AG08396 (cell line): ENCODE results near the gene RAB35.

Source experiments
- DNase-seq: peaks from one replicate; pipeline ENCODE4 v3.0.0; 2012; ENCODE audit warnings: low spot score, mixed read lengths

The RAB35 gene

GRCh38 chr12:120116441-120116791 lies at the start of gene RAB35:
Gene RAB35 (minus strand): TSS chr12:120116753. CDS start chr12:120116650, 103 bp downstream.
- DNase-seq = no peak

DNA sequence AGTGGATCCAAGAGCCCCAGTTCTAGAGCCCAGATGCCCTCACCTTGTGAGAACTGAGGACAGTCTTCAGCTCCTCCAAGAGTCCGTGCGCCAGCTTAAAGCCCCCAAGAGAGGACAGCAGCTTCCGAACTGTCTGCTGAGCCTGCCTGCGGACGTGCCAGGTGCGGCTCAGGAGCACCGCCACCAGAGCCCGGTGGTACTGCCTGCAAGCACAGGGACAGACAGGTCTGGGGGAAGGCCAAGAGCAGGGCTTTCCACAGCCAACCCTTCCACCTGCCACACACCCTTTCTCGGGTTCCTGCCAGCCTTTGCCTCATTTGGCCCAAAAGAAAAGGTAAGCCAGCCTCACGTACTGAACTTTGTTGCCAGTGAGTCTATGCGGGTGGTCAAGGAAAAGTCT lies 47.7 kb upstream of the RAB35 start:
- DNase-seq = no peak

GRCh38 chr12:120162763-120163162 lies 46.2 kb upstream of the RAB35 start:
- DNase-seq = no peak

- DNase-seq = no peak
Observed at GRCh38 chr12:120161852-120162251, 45.3 kb upstream of the RAB35 start.

DNA sequence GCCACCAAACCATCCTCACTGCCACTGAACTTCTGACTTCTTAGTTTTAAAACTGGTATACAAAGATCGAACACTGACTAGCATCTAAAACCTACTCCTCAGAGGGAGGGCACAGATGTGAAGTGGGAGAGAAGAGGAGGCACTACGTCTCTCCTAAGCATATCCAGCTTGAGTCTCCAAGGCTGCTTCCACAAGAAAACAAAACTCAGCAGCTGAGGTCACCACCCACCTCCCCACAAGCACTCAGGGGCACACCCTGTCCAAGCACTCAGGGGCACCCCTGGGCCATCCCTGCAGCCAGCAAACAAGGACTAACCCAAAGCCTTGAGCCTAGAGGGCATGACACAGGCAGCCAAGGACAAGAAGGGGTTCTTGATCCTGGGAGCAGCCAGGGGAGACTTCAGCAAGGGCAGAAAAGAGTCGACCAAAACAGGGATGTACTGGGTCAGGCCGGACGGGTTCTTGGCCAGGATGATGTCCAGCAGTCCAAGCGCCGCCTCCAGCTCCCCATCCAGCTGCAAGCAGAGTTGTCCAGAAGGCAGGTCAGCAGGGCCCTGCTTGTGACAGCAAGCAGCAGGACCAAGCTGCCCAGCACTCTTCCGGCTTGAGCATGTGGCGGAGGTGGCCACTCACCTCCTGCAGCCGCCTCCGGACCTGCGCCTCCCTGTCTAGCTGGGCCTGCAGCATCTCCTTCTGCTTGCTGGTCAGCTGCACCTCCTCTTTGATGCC lies 43.1 kb upstream of the RAB35 start:
- no peak for DNase-seq

GRCh38 chr12:120158351-120158750 lies 41.8 kb upstream of the RAB35 start:
- DNase-seq = no peak

- no peak for DNase-seq
Observed at GRCh38 chr12:120157678-120158077, 41.1 kb upstream of the RAB35 start.

DNA sequence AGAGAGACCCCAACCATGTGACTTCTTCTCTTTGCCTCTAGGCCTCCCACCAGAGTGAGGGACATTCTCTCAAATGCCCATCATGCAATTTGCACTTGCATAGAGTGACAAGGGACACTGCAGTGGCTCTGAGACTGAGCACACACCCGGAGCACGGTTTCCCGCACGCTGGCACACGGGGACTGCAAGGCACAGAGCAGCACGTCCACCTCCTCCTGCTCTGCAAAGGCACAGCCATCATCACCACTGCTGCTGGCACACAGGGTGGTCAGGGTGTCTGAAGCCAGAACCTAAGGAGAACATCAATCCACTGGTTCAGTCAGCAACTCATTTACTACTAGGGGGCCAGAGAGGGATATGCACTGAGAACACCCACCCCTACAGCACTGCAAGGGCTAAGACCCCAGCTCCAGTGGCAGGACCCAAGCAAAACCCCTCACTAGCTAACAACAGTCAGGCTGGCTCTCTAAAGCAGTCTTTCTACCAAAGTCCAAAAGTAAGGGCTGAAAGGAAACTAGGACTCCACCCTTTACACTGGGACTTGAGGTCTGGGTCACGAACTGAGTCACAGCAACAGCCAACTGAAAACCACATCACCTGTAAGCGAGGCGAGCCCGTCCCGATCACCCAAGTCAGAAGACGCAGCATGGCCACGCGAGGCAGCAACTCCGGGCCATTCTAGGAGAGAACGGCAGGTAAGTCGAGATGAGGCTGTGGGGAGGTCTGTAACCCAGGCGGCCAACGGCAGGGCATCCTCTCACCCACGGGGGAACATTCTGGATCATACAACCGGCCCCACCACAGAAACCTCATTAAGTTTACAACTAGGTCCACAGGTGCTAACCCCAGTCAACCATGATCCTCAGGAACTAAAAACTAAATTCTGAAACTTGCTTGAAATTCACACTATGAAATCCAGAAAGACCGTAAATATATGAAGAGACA lies 40.0 kb upstream of the RAB35 start:
- no peak for DNase-seq

DNA sequence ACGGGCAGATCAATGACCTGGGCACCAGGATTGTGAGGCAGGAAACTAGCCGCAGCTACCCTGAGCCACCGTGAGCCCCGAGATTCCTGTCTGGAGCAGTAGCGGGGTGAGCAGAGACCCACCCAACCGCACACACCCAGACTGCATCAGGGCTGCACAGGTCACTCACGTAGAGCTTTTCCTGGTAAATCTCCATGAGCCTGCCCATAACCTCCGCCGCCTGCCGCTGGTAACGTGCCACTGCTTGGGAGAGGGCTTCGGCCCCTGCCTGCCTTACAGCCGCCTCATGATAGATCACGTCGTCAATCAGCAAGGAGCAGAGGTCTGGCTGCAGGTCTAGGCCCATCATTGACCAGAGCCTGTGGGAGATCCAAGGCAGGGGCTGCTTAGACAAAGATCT lies 38.5 kb upstream of the RAB35 start:
- DNase-seq = no peak

- no peak for DNase-seq
Observed at GRCh38 chr12:120150919-120151525, 34.5 kb upstream of the RAB35 start.

DNA sequence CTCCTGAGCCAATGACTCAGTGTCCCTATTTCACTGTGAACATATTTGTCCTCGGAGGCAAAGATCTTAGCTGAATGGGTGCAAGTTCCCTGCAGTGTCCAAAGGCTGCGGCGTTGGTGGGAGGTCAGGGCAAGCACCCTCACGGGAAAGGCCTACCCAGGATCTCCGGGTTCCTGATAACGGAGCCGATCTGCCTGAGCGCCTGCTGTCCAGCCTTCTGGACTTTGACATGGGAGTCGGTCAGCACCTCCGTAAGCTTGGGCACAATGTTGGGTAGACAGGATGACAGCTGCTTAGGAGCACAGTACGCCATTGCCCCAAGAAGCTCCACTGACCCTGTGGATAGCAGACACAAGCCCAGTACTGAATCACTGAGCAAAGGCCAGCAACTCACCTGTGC lies 31.5 kb upstream of the RAB35 start:
- no peak for DNase-seq

GRCh38 chr12:120145164-120145563 lies 28.6 kb upstream of the RAB35 start:
- DNase-seq = no peak

GRCh38 chr12:120144215-120144614 lies 27.7 kb upstream of the RAB35 start:
- no peak for DNase-seq

DNA sequence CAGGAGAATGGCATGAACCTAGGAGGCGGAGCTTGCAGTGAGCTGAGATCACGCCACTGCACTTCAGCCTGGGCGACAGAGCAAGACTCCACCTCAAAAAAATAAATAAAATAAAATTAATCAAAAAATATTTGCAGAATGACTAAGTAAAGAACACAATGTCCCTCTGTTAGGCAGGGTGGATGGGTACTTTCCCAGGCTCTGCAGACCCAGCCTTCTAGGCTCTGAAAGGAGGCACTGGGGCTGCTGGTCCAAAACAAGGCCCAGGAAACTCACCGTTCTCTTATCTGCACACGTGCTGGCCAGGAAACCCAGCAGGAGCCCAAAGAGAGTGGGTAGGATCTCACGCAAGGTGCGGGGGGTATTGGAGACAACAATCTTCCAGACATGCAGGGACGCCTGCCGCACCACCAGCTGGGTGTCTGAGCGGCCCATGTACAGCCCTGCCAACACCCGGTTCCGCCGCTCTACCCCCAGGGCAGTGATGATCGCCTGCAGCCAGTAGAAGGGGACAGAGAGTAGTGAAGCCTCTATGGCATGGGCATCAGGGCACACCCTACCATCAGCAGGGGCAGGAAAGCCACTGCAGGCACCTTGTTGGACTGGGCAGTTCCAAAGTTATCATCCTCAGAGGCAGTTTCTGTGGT lies 25.8 kb upstream of the RAB35 start:
- DNase-seq = no peak

DNA sequence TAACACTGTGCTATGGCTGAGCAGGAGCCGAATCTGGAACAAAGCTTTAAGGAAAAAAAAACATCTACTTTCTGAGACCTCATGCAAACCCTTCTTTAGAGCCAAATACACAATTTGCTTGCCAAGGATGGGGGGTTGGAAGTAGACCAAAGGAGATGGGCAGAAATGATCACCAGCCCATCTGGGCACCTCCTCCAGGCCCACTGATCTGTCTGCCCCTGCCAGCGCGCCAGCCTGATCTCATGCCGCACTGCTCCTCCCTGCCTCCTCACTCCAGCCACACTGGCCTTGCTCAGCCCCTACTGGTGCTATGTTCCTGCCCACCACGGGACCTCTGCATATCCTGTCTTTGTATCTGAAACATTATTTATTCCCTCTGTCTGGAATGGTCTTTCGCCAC lies 24.8 kb upstream of the RAB35 start:
- DNase-seq = no peak

GRCh38 chr12:120140603-120141002 lies 24.1 kb upstream of the RAB35 start:
- no peak for DNase-seq

GRCh38 chr12:120139958-120140357 lies 23.4 kb upstream of the RAB35 start:
- DNase-seq = peak; percentile 72

DNA sequence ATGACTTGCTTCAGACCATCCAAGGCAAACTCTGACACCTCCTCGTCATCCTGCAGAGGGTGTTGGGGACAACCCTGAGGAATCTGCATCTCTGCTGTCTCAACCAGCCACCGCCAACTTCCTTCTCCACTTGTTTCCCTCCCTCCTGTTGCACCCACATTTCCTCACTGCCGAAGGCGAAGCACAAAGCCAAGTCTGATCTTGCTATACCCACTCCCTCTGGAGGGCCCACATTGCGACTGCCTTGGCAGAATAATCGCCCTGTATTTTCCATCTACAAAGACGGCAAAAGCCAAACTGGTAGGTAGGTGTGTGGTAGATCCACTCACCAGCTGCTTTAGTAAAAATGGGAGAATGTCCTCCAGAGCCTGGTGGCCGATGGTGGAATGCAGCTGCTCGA lies 21.8 kb upstream of the RAB35 start:
- no peak for DNase-seq

DNA sequence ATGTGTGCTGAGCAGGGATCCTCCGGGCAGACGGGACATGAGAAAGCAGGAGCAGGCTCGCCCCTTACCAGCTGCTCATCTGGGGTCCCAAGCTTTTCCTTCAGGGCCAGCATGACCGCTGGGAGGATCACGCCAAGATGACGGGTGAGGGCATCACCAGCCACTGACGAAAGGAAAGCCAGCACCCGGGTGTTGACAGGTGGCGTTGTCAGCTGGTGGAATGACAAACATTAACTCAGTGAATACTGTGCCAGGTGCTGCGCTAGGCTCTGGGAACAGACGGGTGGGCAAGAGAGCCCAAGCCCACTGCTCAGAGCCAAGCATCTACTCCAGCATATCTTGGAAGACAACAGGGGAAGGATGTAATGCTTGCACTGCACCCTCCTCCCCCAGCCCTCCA lies 21.3 kb upstream of the RAB35 start:
- DNase-seq = no peak

DNA sequence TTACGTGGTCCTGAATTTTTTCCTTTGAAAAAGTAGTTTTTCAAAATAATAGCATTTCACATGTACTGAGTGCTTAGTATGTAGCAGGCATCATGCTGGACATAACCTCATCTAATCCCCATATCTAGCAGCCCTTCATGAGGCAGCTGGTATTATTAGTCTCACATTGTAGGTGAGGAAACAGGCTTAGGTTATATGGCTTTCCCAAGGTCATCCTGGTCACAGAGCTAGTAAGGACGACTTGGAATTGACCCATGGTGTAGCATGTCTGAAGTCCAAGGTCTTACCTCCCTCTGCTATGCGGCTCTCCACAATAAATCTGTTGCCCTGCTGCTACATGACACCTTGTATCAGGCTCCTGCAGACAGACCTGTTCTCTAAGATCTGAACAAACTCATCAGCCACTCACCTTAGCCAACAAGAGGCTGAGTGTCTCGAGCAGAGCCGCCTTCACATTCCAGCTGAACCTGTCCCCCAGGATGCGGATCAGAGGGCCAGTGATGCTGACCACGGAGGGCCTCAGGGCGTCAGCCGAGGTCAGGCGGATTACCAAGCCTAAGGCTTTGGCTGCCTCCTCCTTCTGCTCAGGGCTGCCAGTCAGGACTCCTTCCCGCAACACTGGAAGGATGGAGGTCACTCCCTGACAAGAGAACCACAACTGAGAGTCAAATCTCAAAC lies 19.7 kb upstream of the RAB35 start:
- no peak for DNase-seq

DNA sequence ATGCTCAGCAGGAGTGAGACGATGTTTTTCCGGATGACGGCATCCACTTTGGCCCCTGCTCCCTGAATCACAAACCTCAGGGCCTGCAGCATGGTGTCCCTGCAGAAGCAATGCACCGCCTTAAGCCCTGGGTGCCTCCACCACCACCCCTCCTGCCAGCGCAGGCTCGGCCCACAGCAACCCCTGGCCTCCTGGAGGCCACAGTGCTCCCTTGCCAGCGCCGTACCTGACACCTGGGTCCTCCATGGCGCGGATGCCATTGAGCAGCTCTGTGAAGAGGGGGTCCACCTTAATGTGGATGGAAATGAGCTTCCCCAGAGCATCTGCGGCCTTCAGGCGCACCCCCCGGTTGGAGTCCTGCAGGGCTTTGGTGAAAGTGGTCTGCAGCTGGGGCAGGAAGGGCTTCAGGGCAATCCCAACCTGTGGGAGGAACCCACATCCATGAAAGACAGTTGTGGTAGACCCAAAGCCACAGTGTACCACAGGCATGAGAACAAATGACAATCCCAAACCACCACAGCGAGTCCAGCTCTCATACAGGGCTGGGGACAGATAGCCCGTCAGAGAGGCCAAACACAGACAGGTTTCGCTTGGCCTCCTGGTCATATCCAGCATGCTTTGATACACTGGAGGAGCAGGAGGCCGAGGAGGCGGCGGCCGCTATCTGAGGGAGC lies 17.9 kb upstream of the RAB35 start:
- no peak for DNase-seq
